Suprapubic skin (tissue), 3 donors: ENCODE data around the gene PACSIN2.

Source experiments
- CTCF ChIP-seq, 2 donors: fragments of 200-600 bp in 1 of 2; fragments of 450-650 bp in 1 of 2; sonication (generic) in 1 of 2; IDR thresholded peaks; one replicate each; pipeline ENCODE4 v1.5.1; 2016 to 2019; ENCODE audit warnings: antibody characterized with exemption in 2 of 2, mild to moderate bottlenecking in 1 of 2, moderate library complexity in 1 of 2
- POLR2AphosphoS5 ChIP-seq, 3 donors: sonication (generic); formaldehyde crosslinking; IDR thresholded peaks; one replicate each; pipeline ENCODE4 v1.6.1; 2017; ENCODE audit warnings: antibody characterized with exemption in 3 of 3

DNA sequence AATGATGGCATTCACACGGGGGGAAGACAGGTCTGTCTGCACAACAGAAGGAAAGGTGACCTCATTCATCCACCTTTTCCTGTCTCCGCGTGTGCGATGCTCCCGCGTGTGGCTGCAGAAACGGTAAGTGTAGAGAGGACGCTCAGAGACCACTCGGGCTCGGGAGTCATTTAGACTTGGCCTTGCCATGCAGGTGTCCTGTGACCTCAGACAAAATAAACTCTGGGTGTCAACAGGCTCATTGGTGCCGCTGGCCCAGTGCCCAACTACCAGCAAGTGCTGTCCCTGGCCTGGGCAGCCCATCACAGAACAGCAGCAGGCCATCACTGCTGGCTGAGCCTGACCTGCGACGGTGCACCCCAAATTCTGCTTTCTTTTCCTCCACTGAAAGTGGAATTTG, 109.7 kb downstream of the PACSIN2 start:
- no peak for TF ChIP-seq CTCF (IDR thresholded peaks at IDR 0.05)
- no peak for TF ChIP-seq POLR2AphosphoS5 (IDR thresholded peaks at IDR 0.05)
